SU-DHL-6 (cell line): Measurements from ENCODE around the gene SENP7.

ENCODE experiments used
- H2AFZ ChIP-seq: fragments of 200-600 bp; sonication (generic); 2 replicates; pipeline ENCODE4 v1.6.1; 2014; ENCODE audit warnings: low read depth, mild to moderate bottlenecking, moderate library complexity, mixed read lengths, antibody characterized with exemption, low read length; ENCODE audit not compliant: severe bottlenecking
- H3F3A ChIP-seq: fragments of 200-600 bp; shearing (Covaris generic); 2 replicates; pipeline ENCODE4 v1.6.0; 2016; ENCODE audit warnings: antibody characterized with exemption, mild to moderate bottlenecking; ENCODE audit not compliant: insufficient read depth
- H3K27ac ChIP-seq: fragments of 200-600 bp; sonication (generic); 2 replicates; pipeline ENCODE4 v1.5.1; 2016; ENCODE audit warnings: low read depth, mild to moderate bottlenecking, low read length, moderate library complexity, mixed read lengths
- H3K27me3 ChIP-seq: fragments of 200-600 bp; sonication (generic), shearing (Covaris generic); 2 replicates; pipeline ENCODE4 v1.6.0; 2014; ENCODE audit warnings: mild to moderate bottlenecking, low read length
- H3K36me3 ChIP-seq: fragments of 200-600 bp; sonication (generic); 2 replicates; pipeline ENCODE4 v1.6.1; 2014; ENCODE audit warnings: mild to moderate bottlenecking, low read length, mixed read lengths
- H3K4me2 ChIP-seq: fragments of 300-600, 200-600 bp; shearing (Covaris generic), sonication (generic); 2 replicates; pipeline ENCODE4 v1.6.0; 2014; ENCODE audit warnings: low read length, low read depth, mild to moderate bottlenecking; ENCODE audit not compliant: poor library complexity, severe bottlenecking
- H3K4me3 ChIP-seq: fragments of 200-600 bp; sonication (generic); 2 replicates; pipeline ENCODE4 v1.5.1; 2014; ENCODE audit warnings: antibody characterized with exemption, low read length, mild to moderate bottlenecking, mixed read lengths; ENCODE audit not compliant: insufficient read depth, poor library complexity, severe bottlenecking
- H3K79me2 ChIP-seq: fragments of 200-600 bp; sonication (generic); 2 replicates; pipeline ENCODE4 v1.6.1; 2014; ENCODE audit warnings: mild to moderate bottlenecking, low read length, moderate library complexity; ENCODE audit not compliant: insufficient read depth
- H3K9ac ChIP-seq: fragments of 200-600 bp; sonication (generic); 2 replicates; pipeline ENCODE4 v1.7.0; 2014; ENCODE audit warnings: mild to moderate bottlenecking, low read length
- H3K9me2 ChIP-seq: fragments of 200-600 bp; sonication (generic); replicated peaks from 2 replicates; pipeline ENCODE4 v1.6.1; 2014; ENCODE audit warnings: low read length; ENCODE audit not compliant: insufficient read depth
- H3K9me3 ChIP-seq: fragments of 200-600 bp; sonication (generic); 2 replicates; pipeline ENCODE4 v1.6.1; 2014; ENCODE audit warnings: low read length, mixed read lengths; ENCODE audit not compliant: insufficient read depth
- H4K20me1 ChIP-seq: fragments of 200-600 bp; sonication (generic); 2 replicates; pipeline ENCODE4 v1.6.1; 2014; ENCODE audit warnings: low read depth, mild to moderate bottlenecking, antibody characterized with exemption, low read length, moderate library complexity, mixed read lengths
- EZH2phosphoT487 ChIP-seq: fragments of 200-600 bp; sonication (generic), shearing (Covaris generic); conservative IDR thresholded peaks from 2 replicates; pipeline ENCODE4 v1.6.1; 2018; ENCODE audit warnings: mild to moderate bottlenecking, antibody characterized with exemption, low read length, moderate library complexity, mixed read lengths
- TF ChIP-seq, protein P1 (sequence below): fragments of 200-600 bp; sonication (generic); IDR thresholded peaks from one replicate; pipeline ENCODE4 v1.5.1; 2017; ENCODE audit warnings: antibody characterized with exemption, mild to moderate bottlenecking, low read length, moderate library complexity; ENCODE audit not compliant: insufficient read depth, poor library complexity, severe bottlenecking

SENP7 gene

GRCh38 chr3:101530686-101531047, 17.7 kb upstream of the SENP7 start:
- TF ChIP-seq EZH2phosphoT487: no peak
- TF ChIP-seq, protein P1, sequence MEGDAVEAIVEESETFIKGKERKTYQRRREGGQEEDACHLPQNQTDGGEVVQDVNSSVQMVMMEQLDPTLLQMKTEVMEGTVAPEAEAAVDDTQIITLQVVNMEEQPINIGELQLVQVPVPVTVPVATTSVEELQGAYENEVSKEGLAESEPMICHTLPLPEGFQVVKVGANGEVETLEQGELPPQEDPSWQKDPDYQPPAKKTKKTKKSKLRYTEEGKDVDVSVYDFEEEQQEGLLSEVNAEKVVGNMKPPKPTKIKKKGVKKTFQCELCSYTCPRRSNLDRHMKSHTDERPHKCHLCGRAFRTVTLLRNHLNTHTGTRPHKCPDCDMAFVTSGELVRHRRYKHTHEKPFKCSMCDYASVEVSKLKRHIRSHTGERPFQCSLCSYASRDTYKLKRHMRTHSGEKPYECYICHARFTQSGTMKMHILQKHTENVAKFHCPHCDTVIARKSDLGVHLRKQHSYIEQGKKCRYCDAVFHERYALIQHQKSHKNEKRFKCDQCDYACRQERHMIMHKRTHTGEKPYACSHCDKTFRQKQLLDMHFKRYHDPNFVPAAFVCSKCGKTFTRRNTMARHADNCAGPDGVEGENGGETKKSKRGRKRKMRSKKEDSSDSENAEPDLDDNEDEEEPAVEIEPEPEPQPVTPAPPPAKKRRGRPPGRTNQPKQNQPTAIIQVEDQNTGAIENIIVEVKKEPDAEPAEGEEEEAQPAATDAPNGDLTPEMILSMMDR: no peak
- H3F3A ChIP-seq: no peaks in the 10 kb centered on the region
- H2AFZ ChIP-seq: no peak overlapping the region
- H3K27ac ChIP-seq: no peak overlapping the region
- H3K9me3 ChIP-seq: no peaks in the 10 kb centered on the region
- H3K9ac ChIP-seq: no peak overlapping the region
- H4K20me1 ChIP-seq: no peaks in the 10 kb centered on the region
- H3K79me2 ChIP-seq: no peaks in the 10 kb centered on the region
- no peaks in the 10 kb centered on the region for H3K9me2 ChIP-seq
- no peak overlapping the region for H3K4me2 ChIP-seq
- no peak overlapping the region for H3K4me3 ChIP-seq
- no peaks in the 10 kb centered on the region for H3K36me3 ChIP-seq
- no peaks in the 10 kb centered on the region for H3K27me3 ChIP-seq

GRCh38 chr3:101529816-101530685, 17.0 kb upstream of the SENP7 start:
- H3K4me3 ChIP-seq: no peak overlapping the region
- no peaks in the 10 kb centered on the region for H4K20me1 ChIP-seq
- H3K9me2 ChIP-seq: no peaks in the 10 kb centered on the region
- no peaks in the 10 kb centered on the region for H3K79me2 ChIP-seq
- TF ChIP-seq, protein P1: no peak
- TF ChIP-seq EZH2phosphoT487: no peak
- no peaks in the 10 kb centered on the region for H3K9me3 ChIP-seq
- H3K9ac ChIP-seq: no peak overlapping the region
- H3F3A ChIP-seq: no peaks in the 10 kb centered on the region
- H2AFZ ChIP-seq: no peak overlapping the region
- H3K27ac ChIP-seq: no peak overlapping the region
- no peak overlapping the region for H3K4me2 ChIP-seq
- H3K27me3 ChIP-seq: no peaks in the 10 kb centered on the region
- H3K36me3 ChIP-seq: no peaks in the 10 kb centered on the region

DNA sequence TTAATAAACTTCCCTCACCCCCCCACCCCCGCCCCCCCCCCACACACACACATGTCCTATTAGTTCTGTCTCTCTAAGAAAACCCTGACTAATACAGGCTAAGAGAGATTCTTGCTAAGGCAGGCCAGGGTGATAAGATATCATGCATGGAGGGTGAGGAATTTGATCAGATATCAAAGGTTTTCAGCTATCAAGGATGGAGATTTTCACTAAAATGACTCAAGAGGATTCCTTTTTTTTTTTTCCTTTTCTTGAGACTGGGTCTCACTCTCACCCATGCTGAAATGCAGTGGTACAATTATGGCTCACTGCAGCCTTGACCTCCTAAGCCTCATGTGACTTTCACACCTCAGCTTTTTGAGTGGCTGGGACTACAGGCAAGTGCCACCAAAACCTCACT, 14.9 kb upstream of the SENP7 start:
- Histone ChIP-seq H3K4me3 (no peak overlapping the region), H3F3A (no peaks in the 10 kb centered on the region), H3K79me2 (no peaks in the 10 kb centered on the region), H3K9me2 (no peaks in the 10 kb centered on the region), H3K9ac (no peak overlapping the region), H3K9me3 (no peaks in the 10 kb centered on the region), H3K27ac (no peak overlapping the region), H2AFZ (no peak overlapping the region), H3K36me3 (no peaks in the 10 kb centered on the region), H3K4me2 (no peak overlapping the region), H4K20me1 (no peaks in the 10 kb centered on the region), H3K27me3 (no peaks in the 10 kb centered on the region)
- TF ChIP-seq EZH2phosphoT487: no peak
- TF ChIP-seq, protein P1: no peak
